SH-SY5Y (cell line): Measurements from ENCODE around the gene DPPA3.

Source experiments
- GATA2 ChIP-seq: IDR thresholded peaks from 2 replicates; pipeline ENCODE4 v1.6.1; 2011; ENCODE audit warnings: mild to moderate bottlenecking, low read depth, low read length
- GATA3 ChIP-seq: IDR thresholded peaks from 2 replicates; pipeline ENCODE4 v1.6.1; 2011; ENCODE audit warnings: low read depth, mild to moderate bottlenecking, low read length, moderate library complexity

DNA sequence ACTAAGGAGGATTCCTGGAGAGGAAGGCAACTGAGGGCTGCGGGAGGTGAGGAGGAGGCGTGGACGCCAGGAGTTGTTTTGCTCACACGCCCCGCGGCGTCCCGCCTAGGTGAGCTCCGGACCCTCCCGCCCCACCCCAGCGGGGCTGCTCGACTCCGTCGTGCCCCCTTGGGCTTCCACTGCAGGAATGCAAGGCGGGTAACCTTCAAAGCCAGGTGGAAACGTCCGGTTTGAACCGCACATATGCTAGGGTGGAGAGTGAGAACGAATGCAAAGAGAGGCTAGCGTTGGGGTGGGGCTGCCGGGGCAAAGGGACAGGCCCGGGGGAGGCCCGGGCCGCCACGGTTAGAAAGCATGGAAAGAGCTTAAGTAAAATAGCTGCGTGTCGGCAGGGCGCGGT is 5.4 kb upstream of the DPPA3 start:
- TF ChIP-seq GATA2 = no peak
- TF ChIP-seq GATA3 = no peak
